Keratinocyte (primary cell): ENCODE results near the gene LNPEP. TPM values are rescaled to one million over a fixed set of nuclear protein-coding genes. Genes with fewer than 3 reads are reported as not detected.

Experiments used
- DNase-seq: peaks from one replicate; pipeline ENCODE4 v3.0.0-alpha.2; 2011; ENCODE audit warnings: low read depth, missing footprints, low spot score
- FAIRE-seq: peaks from 2 replicates; lab custom pipeline; 2011; peaks lifted over from hg19 to GRCh38; lab: Jason Lieb, UNC
- H2AFZ ChIP-seq: 2 replicates; pipeline ENCODE4 v1.6.0; 2012; ENCODE audit warnings: low read length, control low read depth, inconsistent platforms; ENCODE audit not compliant: control insufficient read depth
- H3K27ac ChIP-seq: 2 replicates; pipeline ENCODE4 v1.5.1; 2011; ENCODE audit warnings: low read length; ENCODE audit not compliant: control insufficient read depth, insufficient read depth
- H3K27me3 ChIP-seq: 3 replicates; pipeline ENCODE4 v1.6.0; 2011; ENCODE audit warnings: low read length; ENCODE audit not compliant: control insufficient read depth, insufficient read depth; ENCODE audit errors: extremely low read depth
- H3K36me3 ChIP-seq, 2 experiments: 2 replicates in 1 of 2; 3 replicates in 1 of 2; pipeline ENCODE4 v1.5.1; 2011; ENCODE audit warnings: low read length in 2 of 2, mild to moderate bottlenecking in 1 of 2; ENCODE audit not compliant: control insufficient read depth in 2 of 2, insufficient read depth in 2 of 2; ENCODE audit errors: extremely low read depth in 1 of 2
- H3K4me1 ChIP-seq: 3 replicates; pipeline ENCODE4 v1.5.1; 2011; ENCODE audit warnings: low read length; ENCODE audit not compliant: control insufficient read depth, insufficient read depth; ENCODE audit errors: extremely low read depth
- H3K4me2 ChIP-seq: 3 replicates; pipeline ENCODE4 v1.6.0; 2011; ENCODE audit warnings: low read depth, low read length; ENCODE audit not compliant: control insufficient read depth, insufficient read depth; ENCODE audit errors: extremely low read depth
- H3K4me3 ChIP-seq, 3 experiments: fragments of 200-600 bp in 1 of 3; sonication (generic) in 1 of 3; 2 replicates in 2 of 3; 3 replicates in 1 of 3; pipeline ENCODE4 v1.5.1; 2011 to 2016; ENCODE audit warnings: low read length in 3 of 3, mild to moderate bottlenecking in 3 of 3, control low read depth in 2 of 3, inconsistent platforms in 1 of 3, low read depth in 1 of 3, mixed read lengths in 1 of 3, mixed run types in 1 of 3, moderate library complexity in 1 of 3; ENCODE audit not compliant: control insufficient read depth in 2 of 3, insufficient read depth in 2 of 3; ENCODE audit errors: extremely low read depth in 1 of 3
- H3K79me2 ChIP-seq: 2 replicates; pipeline ENCODE4 v1.6.0; 2012; ENCODE audit warnings: low read length; ENCODE audit not compliant: control insufficient read depth, insufficient read depth
- H3K9ac ChIP-seq: 3 replicates; pipeline ENCODE4 v1.6.0; 2011; ENCODE audit warnings: low read length; ENCODE audit not compliant: control insufficient read depth, insufficient read depth; ENCODE audit errors: extremely low read depth
- H3K9me1 ChIP-seq: 3 replicates; pipeline ENCODE4 v1.6.0; 2011; ENCODE audit warnings: low read length; ENCODE audit not compliant: control insufficient read depth, insufficient read depth; ENCODE audit errors: extremely low read depth
- H3K9me3 ChIP-seq: 2 replicates; pipeline ENCODE4 v1.5.1; 2012; ENCODE audit warnings: low read depth, low read length; ENCODE audit not compliant: control insufficient read depth
- H4K20me1 ChIP-seq: 3 replicates; pipeline ENCODE4 v1.6.0; 2011; ENCODE audit warnings: low read length; ENCODE audit not compliant: control insufficient read depth, insufficient read depth; ENCODE audit errors: extremely low read depth
- EZH2 ChIP-seq: IDR thresholded peaks from one replicate; pipeline ENCODE4 v1.6.1; 2012; ENCODE audit warnings: inconsistent platforms, mild to moderate bottlenecking, low read length, moderate library complexity
- dilution Hi-C: fragments of 300-500 bp; cut with MboI; formaldehyde crosslinking; loops from one replicate; pipeline ENCODE4 v1.7.0; 2020; ENCODE audit warnings: low sequenced_read_pairs; ENCODE audit not compliant: extremely low pct_ligation_motif_present
- polyA plus RNA-seq, 5 experiments: library from polyadenylated mRNA; depleted of rRNA in 3 of 5; stranded (reverse) in 3 of 5; stranded (forward) in 1 of 5; unstranded in 1 of 5; fragments of >200 nt; gene quantifications; 1 replicate in 1 of 5; 2 replicates in 3 of 5; 3 replicates in 1 of 5; pipeline versions ENCODE4 v1.2.1 to v1.2.3, GENCODE V29; 2011 to 2012; ENCODE audit warnings: missing spikeins in 2 of 5, low read depth in 1 of 5, low replicate concordance in 1 of 5
- TF ChIP-seq, protein P1 (sequence below), 3 experiments: IDR thresholded peaks in 1 of 3; conservative IDR thresholded peaks in 1 of 3; optimal IDR thresholded peaks in 1 of 3; 2 replicates in 2 of 3; 3 replicates in 1 of 3; pipeline versions ENCODE3 to v1.5.1; 2011; ENCODE audit warnings: low read length in 3 of 3, mild to moderate bottlenecking in 3 of 3, moderate library complexity in 2 of 3, control low read depth in 1 of 3, inconsistent platforms in 1 of 3; ENCODE audit not compliant: insufficient read depth in 2 of 3; ENCODE audit errors: extremely low read depth in 1 of 3

LNPEP gene
- polyA plus RNA-seq, 1 donor (not counting 4 experiments of a cell fraction or from before 2014, with no cell fraction given), result 26.6 TPM

DNA sequence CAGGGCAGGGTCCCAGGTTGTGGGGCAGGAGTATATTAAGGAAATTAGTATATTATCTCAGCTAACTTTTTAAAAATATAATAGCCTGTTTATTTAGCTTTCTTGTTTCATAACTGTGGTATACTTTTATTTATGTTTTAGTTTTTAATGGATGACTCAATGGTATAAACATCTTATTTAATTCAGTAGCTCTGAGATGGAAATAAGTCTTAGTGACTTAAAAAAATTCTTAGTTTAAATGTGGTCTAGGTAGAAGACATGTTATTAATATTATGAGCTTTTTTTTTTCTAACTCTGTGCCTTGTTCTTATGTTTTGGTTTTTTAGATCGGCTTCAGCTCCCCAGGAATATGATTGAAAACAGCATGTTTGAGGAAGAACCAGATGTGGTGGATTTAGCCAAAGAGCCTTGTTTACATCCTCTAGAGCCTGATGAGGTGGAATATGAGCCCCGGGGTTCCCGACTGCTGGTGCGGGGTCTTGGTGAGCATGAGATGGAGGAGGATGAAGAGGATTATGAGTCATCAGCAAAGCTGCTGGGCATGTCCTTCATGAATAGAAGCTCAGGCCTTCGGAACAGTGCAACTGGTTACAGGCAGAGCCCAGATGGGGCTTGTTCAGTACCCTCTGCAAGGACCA, 43.1 kb downstream of the LNPEP start:
- Histone ChIP-seq H3K4me2 (no peak overlapping the region), H3K9ac (no peak overlapping the region), H3K4me3 (no peak overlapping the region), H3K27me3 (no peaks in the 10 kb centered on the region), H3K9me3 (no peaks in the 10 kb centered on the region), H4K20me1 (no peaks in the 10 kb centered on the region), H3K4me1 (no peaks in the 10 kb centered on the region), H3K36me3 (peaks cover 8 to 13% of the 10 kb centered on the region in 2 experiments), H3K9me1 (peaks cover 2% of the 10 kb centered on the region), H2AFZ (no peak overlapping the region), H3K27ac (no peak overlapping the region), H3K79me2 (peaks cover 48% of the 10 kb centered on the region)
- DNase-seq (no peak), FAIRE-seq (no peak)
- no peak for TF ChIP-seq EZH2
- TF ChIP-seq, protein P1, sequence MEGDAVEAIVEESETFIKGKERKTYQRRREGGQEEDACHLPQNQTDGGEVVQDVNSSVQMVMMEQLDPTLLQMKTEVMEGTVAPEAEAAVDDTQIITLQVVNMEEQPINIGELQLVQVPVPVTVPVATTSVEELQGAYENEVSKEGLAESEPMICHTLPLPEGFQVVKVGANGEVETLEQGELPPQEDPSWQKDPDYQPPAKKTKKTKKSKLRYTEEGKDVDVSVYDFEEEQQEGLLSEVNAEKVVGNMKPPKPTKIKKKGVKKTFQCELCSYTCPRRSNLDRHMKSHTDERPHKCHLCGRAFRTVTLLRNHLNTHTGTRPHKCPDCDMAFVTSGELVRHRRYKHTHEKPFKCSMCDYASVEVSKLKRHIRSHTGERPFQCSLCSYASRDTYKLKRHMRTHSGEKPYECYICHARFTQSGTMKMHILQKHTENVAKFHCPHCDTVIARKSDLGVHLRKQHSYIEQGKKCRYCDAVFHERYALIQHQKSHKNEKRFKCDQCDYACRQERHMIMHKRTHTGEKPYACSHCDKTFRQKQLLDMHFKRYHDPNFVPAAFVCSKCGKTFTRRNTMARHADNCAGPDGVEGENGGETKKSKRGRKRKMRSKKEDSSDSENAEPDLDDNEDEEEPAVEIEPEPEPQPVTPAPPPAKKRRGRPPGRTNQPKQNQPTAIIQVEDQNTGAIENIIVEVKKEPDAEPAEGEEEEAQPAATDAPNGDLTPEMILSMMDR (optimal IDR thresholded peaks at IDR 0.05 in 1 of 3, IDR thresholded peaks at IDR 0.05 in 1 of 3, conservative IDR thresholded peaks at IDR 0.05 in 1 of 3; ENCODE audit: extremely low read depth in 1 of 3, insufficient read depth in 2 of 3, low read length in 3 of 3), result no peak
- dilution Hi-C loops, result no loop called here

DNA sequence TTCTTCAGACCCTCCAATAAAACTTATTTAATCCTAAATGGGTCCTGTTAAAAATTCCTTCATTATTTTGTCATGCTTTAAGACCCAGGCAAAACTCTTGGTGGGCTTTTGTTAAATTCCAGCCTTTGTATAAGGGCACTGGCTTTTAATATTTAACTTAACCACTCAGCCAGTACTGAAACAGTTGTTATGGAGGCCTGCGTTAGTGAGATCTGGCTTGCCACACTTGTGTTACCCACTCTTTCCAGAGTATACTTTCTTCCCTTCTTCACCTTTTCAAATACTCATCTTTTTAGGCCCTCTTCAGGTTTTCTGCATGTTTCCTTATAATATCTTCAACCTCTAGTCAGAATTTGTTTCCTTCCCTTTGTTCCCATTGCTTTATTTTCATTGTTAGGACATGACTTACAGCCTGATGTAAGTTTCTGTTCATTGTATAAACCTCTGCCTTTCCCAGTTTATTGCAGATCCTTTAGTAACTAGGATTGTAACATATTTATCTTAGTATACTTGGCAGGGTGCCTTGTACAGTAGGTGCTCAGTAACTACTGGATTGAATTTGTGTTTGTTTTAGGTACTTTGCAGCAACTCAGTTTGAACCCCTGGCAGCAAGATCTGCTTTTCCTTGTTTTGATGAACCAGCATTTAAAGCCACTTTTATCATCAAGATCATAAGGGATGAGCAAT, 48.8 kb downstream of the LNPEP start:
- H3K4me1 ChIP-seq, result no peaks in the 10 kb centered on the region
- H4K20me1 ChIP-seq, result no peaks in the 10 kb centered on the region
- H3K36me3 ChIP-seq, result peaks cover 6 to 8% of the 10 kb centered on the region in 2 experiments
- H3K9ac ChIP-seq, result no peak overlapping the region
- DNase-seq, result no peak
- H2AFZ ChIP-seq, result no peak overlapping the region
- H3K27ac ChIP-seq, result no peak overlapping the region
- H3K27me3 ChIP-seq, result no peaks in the 10 kb centered on the region
- no peaks in the 10 kb centered on the region for H3K9me3 ChIP-seq
- H3K4me2 ChIP-seq, result no peak overlapping the region
- dilution Hi-C loops, result no loop called here
- peaks cover 12% of the 10 kb centered on the region for H3K79me2 ChIP-seq
- H3K4me3 ChIP-seq, result no peak overlapping the region
- H3K9me1 ChIP-seq, result no peaks in the 10 kb centered on the region
- FAIRE-seq, result peak; percentile 39
- TF ChIP-seq, protein P1 (optimal IDR thresholded peaks at IDR 0.05 in 1 of 3, IDR thresholded peaks at IDR 0.05 in 1 of 3, conservative IDR thresholded peaks at IDR 0.05 in 1 of 3; ENCODE audit: extremely low read depth in 1 of 3, insufficient read depth in 2 of 3, low read length in 3 of 3), result no peak
- TF ChIP-seq EZH2, result no peak
